Measurements from ENCODE around the gene GPC6. TPM values are rescaled to one million over a fixed set of nuclear protein-coding genes. Genes with fewer than 3 reads are reported as not detected.

Gene GPC6
- total RNA-seq, 1 experiment from 2014 or later, result 63.7 TPM

DNA sequence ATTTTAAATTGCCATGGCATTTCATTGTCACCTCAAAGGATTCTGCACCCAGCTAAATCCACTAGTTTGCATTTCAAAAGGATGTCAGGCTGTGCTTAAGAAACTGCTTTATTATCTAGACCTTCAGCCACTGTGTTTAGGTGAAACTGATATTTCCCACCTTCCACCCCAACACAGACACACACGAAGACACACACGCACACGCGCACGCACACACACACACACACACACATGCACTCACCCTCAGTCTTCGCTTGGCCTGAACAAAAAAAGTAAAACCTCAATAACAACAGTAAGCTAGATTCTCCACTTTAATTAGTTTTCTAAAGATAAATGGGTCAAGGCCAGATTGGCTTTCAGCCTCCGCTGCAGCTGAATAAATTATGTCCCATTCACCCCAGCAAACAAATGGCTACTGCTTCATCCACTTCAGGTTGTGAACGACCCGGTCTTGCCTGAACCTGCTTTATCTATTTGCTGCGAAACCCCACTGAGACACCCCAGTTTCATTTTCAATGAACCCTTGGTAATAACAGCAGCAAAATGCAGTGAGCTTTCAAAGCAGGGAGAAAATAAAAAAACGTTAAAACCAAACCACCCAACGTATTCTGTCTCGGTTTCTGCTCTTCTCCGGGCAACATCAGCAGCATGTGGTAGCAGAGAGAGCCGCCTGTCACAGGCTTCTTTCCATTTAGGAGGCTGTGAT lies 1086.1 kb downstream of the GPC6 start:
- DNase-seq, result peak; percentile 19
- Histone ChIP-seq H3K36me3 (replicated peaks; ENCODE audit: control insufficient read depth, insufficient read depth, low read length) (no peaks in the 10 kb centered on the region), H3K27me3 (ENCODE audit: control insufficient read depth, insufficient read depth, low read length) (no peaks in the 10 kb centered on the region), H3K4me3 (ENCODE audit: insufficient read depth, low read depth, low read length) (no peak overlapping the region)

DNA sequence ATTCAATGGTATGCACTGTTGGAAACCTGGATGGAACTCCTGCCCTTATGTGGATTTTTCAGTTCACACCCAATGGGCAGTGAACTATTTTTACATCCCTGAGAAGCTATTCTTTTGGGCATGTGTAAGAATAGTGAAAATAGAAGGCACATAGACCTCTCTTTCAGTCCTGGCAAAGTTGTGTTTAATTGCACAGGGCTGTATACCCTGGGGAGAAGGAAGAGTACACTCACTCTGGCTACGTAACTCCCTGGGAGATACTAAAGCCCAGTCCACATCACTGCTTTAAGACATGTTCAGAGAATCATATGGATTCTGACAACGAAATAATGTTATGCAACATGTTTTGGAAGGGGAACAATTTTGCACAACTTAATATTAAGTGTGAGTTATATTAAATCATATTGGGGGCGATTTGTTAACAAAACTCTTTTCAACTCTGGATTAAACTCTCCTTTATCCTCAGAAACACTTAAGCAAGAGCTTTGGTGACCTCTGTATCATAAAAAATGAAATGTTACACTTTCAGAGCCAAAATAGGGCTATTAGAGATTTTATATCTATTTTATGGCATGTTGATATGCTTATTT lies 1086.8 kb downstream of the GPC6 start:
- no peaks in the 10 kb centered on the region for H3K27me3 ChIP-seq (ENCODE audit: control insufficient read depth, insufficient read depth, low read length)
- no peak overlapping the region for H3K4me3 ChIP-seq (ENCODE audit: insufficient read depth, low read depth, low read length)
- H3K36me3 ChIP-seq (replicated peaks; ENCODE audit: control insufficient read depth, insufficient read depth, low read length), result no peaks in the 10 kb centered on the region
- no peak for DNase-seq

DNA sequence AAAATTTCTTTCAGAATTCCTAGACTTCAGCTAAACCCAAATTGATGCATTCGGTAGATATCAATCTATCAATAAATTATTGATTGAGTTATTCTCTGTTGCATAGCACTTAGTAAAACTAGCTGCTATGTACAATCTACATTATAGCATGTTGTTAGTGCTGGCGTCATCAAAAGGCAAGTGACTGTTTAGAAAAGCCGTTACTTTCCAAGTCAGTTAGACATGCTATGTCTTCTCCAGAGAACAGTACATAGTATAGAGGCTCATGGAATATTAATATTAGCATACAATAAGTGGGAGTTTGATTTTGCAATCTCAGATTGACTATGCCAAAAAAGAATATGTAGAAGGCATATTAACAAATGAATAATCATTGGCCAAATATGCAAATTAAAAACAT lies 1087.3 kb downstream of the GPC6 start:
- Histone ChIP-seq H3K4me3 (ENCODE audit: insufficient read depth, low read depth, low read length) (no peak overlapping the region), H3K27me3 (ENCODE audit: control insufficient read depth, insufficient read depth, low read length) (no peaks in the 10 kb centered on the region), H3K36me3 (replicated peaks; ENCODE audit: control insufficient read depth, insufficient read depth, low read length) (no peaks in the 10 kb centered on the region)
- DNase-seq, result no peak

DNA sequence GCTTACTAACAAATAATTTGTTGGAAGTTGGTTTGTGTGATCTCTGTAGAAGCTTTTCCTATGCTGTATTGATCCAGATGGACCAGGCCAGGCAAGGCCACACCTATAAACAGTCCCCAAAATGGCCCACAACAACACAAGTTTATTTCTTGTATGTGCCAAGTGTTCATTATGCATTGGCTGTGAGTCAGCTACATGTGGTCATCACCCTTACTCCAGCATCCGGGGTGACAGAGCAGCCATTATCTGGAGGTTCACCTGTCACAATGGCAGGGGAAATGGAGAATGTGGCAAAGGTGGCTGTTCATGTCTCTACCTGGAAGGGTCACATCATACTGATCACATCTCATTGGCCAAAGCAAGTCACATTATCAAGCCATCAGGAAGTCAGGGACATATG lies 1088.6 kb downstream of the GPC6 start:
- Histone ChIP-seq H3K27me3 (ENCODE audit: control insufficient read depth, insufficient read depth, low read length) (no peaks in the 10 kb centered on the region), H3K4me3 (ENCODE audit: insufficient read depth, low read depth, low read length) (no peak overlapping the region), H3K36me3 (replicated peaks; ENCODE audit: control insufficient read depth, insufficient read depth, low read length) (no peaks in the 10 kb centered on the region)
- DNase-seq, result no peak

DNA sequence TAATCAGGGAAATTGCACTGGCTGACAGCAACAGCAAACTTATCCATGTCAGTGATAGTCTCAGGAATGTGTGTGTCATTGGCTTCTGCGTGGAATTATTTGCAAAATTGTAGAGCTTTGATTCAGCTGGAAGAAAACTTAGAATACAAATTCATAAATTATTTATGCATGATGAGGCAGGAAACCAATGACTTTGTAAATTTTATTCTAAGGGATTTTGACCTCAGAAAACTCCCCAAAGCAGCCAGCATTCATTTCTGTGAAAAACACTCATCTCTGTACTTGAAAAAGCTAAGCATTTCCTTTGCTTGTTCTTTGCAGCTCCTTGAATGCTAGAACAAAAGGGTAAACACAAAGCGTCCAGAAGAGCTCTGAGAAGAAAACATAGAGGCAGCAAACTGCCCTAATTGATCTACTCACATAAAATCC lies 1090.5 kb downstream of the GPC6 start:
- Histone ChIP-seq H3K4me3 (ENCODE audit: insufficient read depth, low read depth, low read length) (no peak overlapping the region), H3K27me3 (ENCODE audit: control insufficient read depth, insufficient read depth, low read length) (no peaks in the 10 kb centered on the region), H3K36me3 (replicated peaks; ENCODE audit: control insufficient read depth, insufficient read depth, low read length) (no peaks in the 10 kb centered on the region)
- DNase-seq, result no peak

- H3K27me3 ChIP-seq (ENCODE audit: control insufficient read depth, insufficient read depth, low read length), result no peaks in the 10 kb centered on the region
- H3K36me3 ChIP-seq (replicated peaks; ENCODE audit: control insufficient read depth, insufficient read depth, low read length), result no peaks in the 10 kb centered on the region
- no peak overlapping the region for H3K4me3 ChIP-seq (ENCODE audit: insufficient read depth, low read depth, low read length)
- no peak for DNase-seq
Measured at GRCh38 chr13:94318418-94318817, 1091.8 kb downstream of the GPC6 start.

GRCh38 chr13:94319501-94319900 lies 1092.9 kb downstream of the GPC6 start:
- no peak for DNase-seq
- Histone ChIP-seq H3K4me3 (ENCODE audit: insufficient read depth, low read depth, low read length) (no peak overlapping the region), H3K27me3 (ENCODE audit: control insufficient read depth, insufficient read depth, low read length) (no peaks in the 10 kb centered on the region), H3K36me3 (replicated peaks; ENCODE audit: control insufficient read depth, insufficient read depth, low read length) (no peaks in the 10 kb centered on the region)

GRCh38 chr13:94322925-94323763 lies 1096.5 kb downstream of the GPC6 start:
- H3K4me3 ChIP-seq (ENCODE audit: insufficient read depth, low read depth, low read length), result no peak overlapping the region
- H3K27me3 ChIP-seq (ENCODE audit: control insufficient read depth, insufficient read depth, low read length), result no peaks in the 10 kb centered on the region
- no peak for DNase-seq
- no peaks in the 10 kb centered on the region for H3K36me3 ChIP-seq (replicated peaks; ENCODE audit: control insufficient read depth, insufficient read depth, low read length)

DNA sequence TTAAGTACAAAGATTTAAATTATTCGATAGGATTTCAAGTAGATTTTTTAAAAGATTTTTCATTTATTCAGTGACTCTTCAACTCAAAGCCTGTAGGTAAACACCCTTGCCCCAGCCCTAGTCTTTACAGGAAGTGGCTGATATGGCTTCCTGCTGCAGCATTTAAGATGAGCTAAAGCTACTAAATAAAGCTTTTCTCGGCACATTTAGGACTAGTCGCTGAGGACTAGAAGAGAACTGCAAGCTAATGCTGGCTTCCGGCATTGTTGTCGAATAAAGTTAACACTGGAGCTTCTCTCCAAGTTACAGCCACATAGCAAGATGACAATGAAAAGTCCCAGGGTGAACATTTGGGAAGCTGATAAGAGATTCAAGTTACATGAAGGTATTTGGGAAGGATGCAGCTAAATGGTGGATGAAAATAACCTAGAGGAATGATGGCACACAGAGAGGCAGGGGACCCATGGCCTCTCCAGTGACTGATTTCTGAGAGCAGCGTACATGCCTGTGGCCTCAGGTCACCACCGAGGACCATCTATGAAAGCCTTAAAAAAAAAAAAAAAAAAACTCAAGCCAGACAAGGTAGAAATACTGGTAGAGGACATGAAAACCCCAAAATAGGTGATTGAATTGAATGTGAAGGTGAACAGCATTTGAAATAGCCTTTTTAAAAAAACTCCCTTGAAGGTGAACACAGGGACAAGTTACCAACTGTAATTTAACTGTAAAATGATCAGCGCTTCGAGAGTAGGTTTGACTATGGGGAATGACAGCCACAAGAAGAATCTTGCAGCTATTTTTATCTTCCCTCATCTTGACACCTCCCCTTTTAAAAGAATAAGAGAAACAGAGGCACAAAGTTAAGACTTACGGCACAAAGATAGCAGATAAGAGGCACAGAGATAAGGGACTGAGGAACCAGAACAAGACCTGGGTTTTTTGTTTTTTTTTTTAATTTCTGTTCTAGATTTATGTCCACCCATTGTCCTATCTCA lies 1097.5 kb downstream of the GPC6 start:
- no peak for DNase-seq
- no peak overlapping the region for H3K4me3 ChIP-seq (ENCODE audit: insufficient read depth, low read depth, low read length)
- H3K36me3 ChIP-seq (replicated peaks; ENCODE audit: control insufficient read depth, insufficient read depth, low read length), result no peaks in the 10 kb centered on the region
- H3K27me3 ChIP-seq (ENCODE audit: control insufficient read depth, insufficient read depth, low read length), result no peaks in the 10 kb centered on the region

DNA sequence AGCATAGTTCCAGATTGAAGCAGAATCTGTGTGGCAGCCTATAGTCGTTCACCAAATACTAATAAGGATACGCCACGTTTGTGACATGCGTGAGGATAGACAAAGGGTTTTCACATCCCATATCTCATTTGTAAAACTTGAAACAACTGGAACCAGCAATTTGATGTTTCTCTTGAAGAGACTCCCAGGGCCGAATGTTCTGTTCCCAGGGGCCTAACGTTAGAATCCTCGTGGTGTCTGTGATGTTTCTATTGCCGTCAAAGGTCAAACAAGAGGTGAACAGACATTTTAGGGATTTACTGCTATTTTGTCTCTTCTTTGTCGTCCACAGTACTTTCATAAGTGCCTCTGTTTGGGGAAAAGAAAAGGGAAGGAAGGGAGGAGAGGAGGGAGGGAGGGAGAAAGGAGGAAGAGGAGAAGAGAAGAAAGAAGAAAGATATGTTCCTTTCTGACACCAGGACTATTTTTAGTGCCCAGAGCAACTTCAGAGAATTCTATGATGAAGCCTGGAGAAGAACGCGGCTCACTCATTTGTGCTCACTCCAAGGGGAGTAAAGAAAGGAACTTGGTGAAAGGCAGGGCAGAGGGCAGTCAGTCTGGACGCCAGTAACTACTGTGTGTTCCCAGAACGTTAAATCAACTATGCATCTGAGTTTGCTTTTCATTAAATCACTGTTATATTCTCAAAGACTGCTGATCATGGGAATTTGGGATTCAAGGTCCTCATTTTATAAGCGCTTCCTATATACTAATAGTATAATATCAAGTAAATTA lies 1098.3 kb downstream of the GPC6 start:
- Histone ChIP-seq H3K4me3 (ENCODE audit: insufficient read depth, low read depth, low read length) (no peak overlapping the region), H3K27me3 (ENCODE audit: control insufficient read depth, insufficient read depth, low read length) (no peaks in the 10 kb centered on the region)
- no peak for DNase-seq

GRCh38 chr13:94325650-94326049 lies 1099.0 kb downstream of the GPC6 start:
- no peaks in the 10 kb centered on the region for H3K27me3 ChIP-seq (ENCODE audit: control insufficient read depth, insufficient read depth, low read length)
- no peak for DNase-seq
- H3K4me3 ChIP-seq (ENCODE audit: insufficient read depth, low read depth, low read length), result no peak overlapping the region
- H3K36me3 ChIP-seq (replicated peaks; ENCODE audit: control insufficient read depth, insufficient read depth, low read length), result no peaks in the 10 kb centered on the region

More for the DNA sequence above, 1098.3 kb downstream of the GPC6 start:
- H3K36me3 ChIP-seq (replicated peaks; ENCODE audit: control insufficient read depth, insufficient read depth, low read length), result no peaks in the 10 kb centered on the region

- no peak overlapping the region for H3K4me3 ChIP-seq (ENCODE audit: insufficient read depth, low read depth, low read length)
- no peak for DNase-seq
- H3K36me3 ChIP-seq (replicated peaks; ENCODE audit: control insufficient read depth, insufficient read depth, low read length), result no peaks in the 10 kb centered on the region
- no peaks in the 10 kb centered on the region for H3K27me3 ChIP-seq (ENCODE audit: control insufficient read depth, insufficient read depth, low read length)
Measured at GRCh38 chr13:94327318-94327717, 1100.7 kb downstream of the GPC6 start.

DNA sequence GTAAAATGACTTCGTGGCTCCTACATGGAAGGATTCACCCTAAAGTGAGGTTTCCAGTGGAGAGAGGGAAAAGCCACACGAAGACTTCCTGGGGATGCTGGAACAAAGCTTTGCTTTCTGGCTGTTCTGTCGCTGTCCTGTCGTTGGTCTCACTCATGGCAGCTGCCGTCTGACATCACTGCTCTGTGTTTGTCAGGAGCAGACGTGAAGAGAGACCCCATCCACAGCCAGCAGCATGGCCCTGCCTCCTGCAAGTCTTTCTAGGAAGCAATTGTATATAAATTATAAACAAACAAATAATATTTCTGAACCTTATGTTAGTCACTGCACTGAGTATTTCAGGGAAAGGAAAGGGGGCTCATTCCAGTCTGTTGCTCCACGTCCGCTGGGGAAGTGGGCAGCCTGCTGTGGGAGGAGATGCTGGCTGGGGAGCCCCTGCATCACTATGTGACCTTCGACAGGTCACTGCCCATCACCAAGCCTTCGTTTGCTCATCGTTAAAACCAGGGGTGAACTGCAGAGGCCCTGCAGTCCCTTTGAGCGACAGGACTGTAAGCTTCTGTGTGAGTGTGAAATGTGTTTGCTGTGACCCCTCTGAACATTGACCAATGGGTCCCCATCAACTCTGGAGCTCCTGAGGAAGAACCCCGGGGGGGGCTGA lies 1101.9 kb downstream of the GPC6 start:
- H3K27me3 ChIP-seq (ENCODE audit: control insufficient read depth, insufficient read depth, low read length), result no peaks in the 10 kb centered on the region
- H3K4me3 ChIP-seq (ENCODE audit: insufficient read depth, low read depth, low read length), result no peak overlapping the region
- no peaks in the 10 kb centered on the region for H3K36me3 ChIP-seq (replicated peaks; ENCODE audit: control insufficient read depth, insufficient read depth, low read length)
- DNase-seq, result no peak
